Left ventricle myocardium inferior (tissue), 1 donor: ENCODE results near the gene RADIL. TPM values are rescaled to one million over a fixed set of nuclear protein-coding genes. Genes with fewer than 3 reads are reported as not detected.

Experiments
- DNase-seq: peaks from one replicate; pipeline ENCODE4 v3.0.0-alpha.2; 2020
- H3K27ac ChIP-seq: fragments of 200-600 bp; replicated peaks from 2 replicates; pipeline ENCODE4 v1.8.0; 2021
- H3K27me3 ChIP-seq: fragments of 200-600 bp; 2 replicates; pipeline ENCODE4 v1.8.0; 2021; ENCODE audit warnings: low read depth
- H3K36me3 ChIP-seq: fragments of 200-600 bp; 2 replicates; pipeline ENCODE4 v1.8.0; 2021
- H3K4me1 ChIP-seq: fragments of 200-600 bp; 2 replicates; pipeline ENCODE4 v1.8.0; 2021
- H3K4me3 ChIP-seq: fragments of 200-600 bp; 2 replicates; pipeline ENCODE4 v1.8.0; 2021; ENCODE audit warnings: mild to moderate bottlenecking, moderate library complexity
- H3K9me3 ChIP-seq: fragments of 200-600 bp; replicated peaks from 2 replicates; pipeline ENCODE4 v1.8.0; 2021
- CTCF ChIP-seq: fragments of 200-600 bp; IDR thresholded peaks from 2 replicates; pipeline ENCODE4 v1.8.0; 2021; ENCODE audit warnings: antibody characterized with exemption, mild to moderate bottlenecking, borderline replicate concordance
- intact Hi-C: fragments of 100-400 bp; cut with micrococcal nuclease; formaldehyde crosslinking; loops from one replicate; pipeline ENCODE4 v1.11.0; 2022
- total RNA-seq: library from RNA; stranded (reverse); fragmentation: NEBNext Ultra II Directional; extraction: Animal tissue kit (Norgen Biotek cat#: 25700); gene quantifications from one replicate; pipeline ENCODE4 v1.2.1, GENCODE V29; 2021
- donor health status: DM: no; HTN: yes; CAD: no; lungs with severe emphysema.

The RADIL gene
- total RNA-seq, 1 donor from 2014 or later: 4.5 TPM

- H3K27me3 ChIP-seq: no peaks in the 10 kb centered on the region
- H3K27ac ChIP-seq: peak overlapping the region; percentile 48
- H3K4me1 ChIP-seq: peaks cover 7% of the 10 kb centered on the region
- no peak for DNase-seq
- no peak overlapping the region for H3K4me3 ChIP-seq
- no peak for TF ChIP-seq CTCF
- intact Hi-C loops: no loop called here
- peaks cover 24% of the 10 kb centered on the region for H3K36me3 ChIP-seq
- H3K9me3 ChIP-seq: no peaks in the 10 kb centered on the region
Observed at GRCh38 chr7:4831723-4832495, 51.6 kb downstream of the RADIL start.

DNA sequence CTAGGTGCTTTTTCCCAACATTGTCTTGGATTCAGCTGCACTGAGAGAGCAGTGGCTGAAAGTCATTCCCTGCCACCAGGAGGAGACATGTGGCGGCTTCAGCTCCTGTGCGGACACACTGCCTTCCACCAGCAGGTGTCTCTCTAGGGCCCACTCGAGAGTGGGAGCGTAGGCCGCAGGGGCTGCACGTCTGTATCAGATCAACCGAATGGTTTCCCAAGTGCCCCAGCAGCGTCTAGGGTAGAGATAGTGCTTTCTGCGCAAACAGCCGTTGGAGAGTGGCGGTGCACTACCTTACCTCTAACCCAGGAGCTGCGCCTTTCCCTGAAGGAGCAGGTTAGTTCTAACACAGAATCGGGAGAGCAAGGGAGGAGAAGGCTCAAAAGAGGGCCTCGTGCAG is 53.3 kb downstream of the RADIL start:
- peak; percentile 83 for TF ChIP-seq CTCF
- intact Hi-C loops: no loop called here
- Histone ChIP-seq H3K9me3 (no peaks in the 10 kb centered on the region), H3K27ac (no peak overlapping the region), H3K4me3 (no peak overlapping the region), H3K36me3 (peaks cover 14% of the 10 kb centered on the region), H3K4me1 (peaks cover 7% of the 10 kb centered on the region), H3K27me3 (no peaks in the 10 kb centered on the region)
- DNase-seq: peak; percentile 68

DNA sequence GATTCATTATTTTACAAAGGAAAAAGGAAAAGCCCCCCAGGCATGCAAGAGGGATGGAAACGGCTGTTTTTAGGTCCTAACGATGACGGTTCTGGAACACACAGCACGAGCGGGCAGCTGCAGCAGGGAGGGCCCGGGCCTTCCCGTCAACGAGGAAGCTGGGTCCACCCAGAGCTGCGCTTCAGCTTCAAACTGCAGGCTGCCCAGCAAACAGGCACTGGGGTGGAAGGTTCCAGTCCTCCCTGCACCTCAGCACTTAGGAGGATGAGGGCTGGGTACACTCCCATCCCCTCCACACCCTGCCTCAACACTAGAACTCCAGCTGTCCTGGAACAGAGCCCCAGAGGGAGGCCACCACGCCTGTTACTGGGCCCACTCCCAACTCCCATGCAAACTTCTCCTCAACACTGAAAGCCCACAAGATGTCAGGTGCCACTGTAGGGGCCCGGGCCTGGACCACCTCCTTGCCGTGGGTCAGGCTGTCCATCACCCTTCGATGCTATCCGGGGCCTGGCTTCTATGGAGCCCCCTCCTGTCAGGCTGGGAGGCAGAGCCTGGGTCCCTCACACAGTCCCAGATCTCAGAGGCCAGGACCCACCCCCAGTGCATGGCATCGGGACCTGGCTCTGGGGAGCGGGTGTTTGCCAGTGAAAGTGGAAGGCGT is 54.7 kb downstream of the RADIL start:
- Histone ChIP-seq H3K27ac (peak overlapping the region; percentile 46), H3K36me3 (peaks cover 2% of the 10 kb centered on the region), H3K9me3 (no peaks in the 10 kb centered on the region), H3K4me1 (peaks cover 7% of the 10 kb centered on the region), H3K4me3 (no peak overlapping the region), H3K27me3 (no peaks in the 10 kb centered on the region)
- DNase-seq: no peak
- no peak for TF ChIP-seq CTCF
- intact Hi-C loops: loop anchor here (5.0 kb wide), 1 partner anchor 53 kb away; the partner anchor contains the start of gene RADIL

GRCh38 chr7:4825081-4825480 is 58.4 kb downstream of the RADIL start:
- DNase-seq: no peak
- no peak for TF ChIP-seq CTCF
- Histone ChIP-seq H3K27ac (no peak overlapping the region), H3K36me3 (no peaks in the 10 kb centered on the region), H3K27me3 (peaks cover 5% of the 10 kb centered on the region), H3K4me3 (no peak overlapping the region), H3K9me3 (no peaks in the 10 kb centered on the region), H3K4me1 (peaks cover 24% of the 10 kb centered on the region)
- intact Hi-C loops: loop anchor here (5.0 kb wide), 1 partner anchor 57 kb away; the partner anchor contains the start of gene RADIL

DNA sequence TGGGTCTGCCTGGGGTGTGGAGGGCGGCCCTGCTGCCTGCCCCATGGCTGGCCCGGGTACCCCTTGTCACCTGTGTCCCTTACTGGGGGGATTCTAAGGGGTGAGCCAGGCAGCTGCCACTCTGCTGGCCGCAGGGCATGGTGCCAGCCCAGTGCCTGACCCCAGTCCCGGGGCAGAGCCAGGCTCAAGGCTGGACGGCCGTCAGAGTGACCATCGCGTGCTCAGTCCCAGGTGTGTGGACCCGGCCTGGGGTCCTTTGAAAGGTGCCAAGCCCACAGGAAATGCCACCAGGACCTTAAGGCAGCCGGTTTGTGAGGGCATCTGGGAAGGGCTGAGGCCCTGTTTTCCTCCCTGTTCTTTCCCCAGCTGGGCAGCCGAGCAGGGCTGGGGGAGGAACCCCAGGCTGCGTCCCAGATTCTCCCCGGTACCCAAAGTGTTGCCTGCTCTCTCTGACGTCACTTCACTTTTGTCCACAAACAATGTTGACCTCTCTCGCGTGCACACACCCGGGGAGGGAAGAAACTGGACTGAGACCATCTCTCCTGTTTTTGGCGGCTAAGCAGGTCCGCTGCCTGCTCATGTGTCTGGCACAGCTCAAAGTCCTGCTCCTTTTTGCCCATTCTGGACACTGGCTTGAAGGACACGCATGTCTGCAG is 59.3 kb downstream of the RADIL start:
- H3K4me3 ChIP-seq: no peak overlapping the region
- no peaks in the 10 kb centered on the region for H3K9me3 ChIP-seq
- H3K27me3 ChIP-seq: peaks cover 5% of the 10 kb centered on the region
- H3K36me3 ChIP-seq: no peaks in the 10 kb centered on the region
- no peak for TF ChIP-seq CTCF
- no peak overlapping the region for H3K27ac ChIP-seq
- no peak for DNase-seq
- intact Hi-C loops: no loop called here
- H3K4me1 ChIP-seq: peaks cover 27% of the 10 kb centered on the region
